ENCODE measurements around the gene PGR.

- no peak for TF ChIP-seq CTCF (IDR thresholded peaks at IDR 0.05)
- no peak for TF ChIP-seq POLR2A (IDR thresholded peaks at IDR 0.05)
Observed at GRCh38 chr11:101049813-101050212, 79.8 kb downstream of the PGR start.
